ENCODE measurements around the gene RAP2B.

- TF ChIP-seq CTCF (IDR thresholded peaks at IDR 0.05; ENCODE audit: low read depth, low read length) (no peak), EZH2phosphoT487 (IDR thresholded peaks at IDR 0.05; ENCODE audit: low read depth) (no peak)
Observed at GRCh38 chr3:153145454-153145853, 16.6 kb upstream of the RAP2B start.

Measured in OCI-LY3 (cell line).